RWPE1 (cell line): ENCODE data around the gene ARNT2.

Experiments
- CTCF ChIA-PET: fragments of 350-600 bp; sonication (Branson Sonifier 250); formaldehyde crosslinking; extraction: SDS; loops from one replicate; lab custom pipeline; 2021; lab: Yijun Ruan, JAX
- POLR2A ChIA-PET: fragments of 400-600 bp; formaldehyde crosslinking; extraction: SDS; loops from one replicate; lab custom pipeline; 2020; ENCODE audit warnings: antibody characterized with exemption; ENCODE audit not compliant: low non-redundant PET; lab: Yijun Ruan, JAX
- DNase-seq: peaks from one replicate; pipeline ENCODE4 v3.0.0; 2012; ENCODE audit warnings: low spot score
- H3K27ac ChIP-seq: fragments of 450-650 bp; 2 replicates; pipeline ENCODE4 v1.5.1; 2017
- TF ChIP-seq, protein P1 (sequence below): fragments of 450-650 bp; conservative IDR thresholded peaks from 2 replicates; pipeline ENCODE4 v1.5.1; 2017; ENCODE audit warnings: low read depth, mild to moderate bottlenecking

The ARNT2 gene

DNA sequence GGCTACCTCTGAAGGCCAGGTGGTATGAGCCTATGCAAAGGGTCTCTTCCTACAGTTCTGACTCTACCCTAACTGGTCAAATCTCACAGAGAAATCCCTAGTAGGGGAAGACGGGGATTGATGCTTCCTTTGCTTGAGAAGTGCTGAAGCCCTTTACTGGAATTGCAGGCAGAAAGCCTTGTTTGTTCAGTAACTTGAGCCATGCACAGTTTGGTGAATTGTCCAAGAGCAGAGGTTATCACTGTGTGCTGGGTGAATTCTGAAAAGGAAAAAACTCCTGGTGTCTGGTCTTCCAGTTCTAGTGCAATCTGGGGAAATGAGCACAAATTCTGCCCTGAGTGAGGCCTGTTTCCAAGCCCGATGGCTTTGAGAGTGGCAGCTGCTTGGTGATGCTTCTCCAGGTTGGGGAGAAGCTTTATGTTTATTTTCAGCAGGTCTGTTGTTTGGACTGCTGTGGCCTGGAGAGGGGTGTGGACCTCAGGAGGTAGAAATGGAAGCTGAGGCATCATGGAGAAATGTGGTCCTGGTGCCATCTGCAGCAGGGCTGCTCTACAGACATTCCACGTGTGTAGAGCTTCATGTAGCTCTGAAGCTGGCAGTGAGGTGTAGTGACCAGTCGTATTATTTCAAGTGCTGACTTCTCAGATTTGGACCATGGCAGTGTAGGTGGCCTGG, 60.9 kb downstream of the ARNT2 start:
- DNase-seq = no peak
- no peak overlapping the region for H3K27ac ChIP-seq
- TF ChIP-seq, protein P1, sequence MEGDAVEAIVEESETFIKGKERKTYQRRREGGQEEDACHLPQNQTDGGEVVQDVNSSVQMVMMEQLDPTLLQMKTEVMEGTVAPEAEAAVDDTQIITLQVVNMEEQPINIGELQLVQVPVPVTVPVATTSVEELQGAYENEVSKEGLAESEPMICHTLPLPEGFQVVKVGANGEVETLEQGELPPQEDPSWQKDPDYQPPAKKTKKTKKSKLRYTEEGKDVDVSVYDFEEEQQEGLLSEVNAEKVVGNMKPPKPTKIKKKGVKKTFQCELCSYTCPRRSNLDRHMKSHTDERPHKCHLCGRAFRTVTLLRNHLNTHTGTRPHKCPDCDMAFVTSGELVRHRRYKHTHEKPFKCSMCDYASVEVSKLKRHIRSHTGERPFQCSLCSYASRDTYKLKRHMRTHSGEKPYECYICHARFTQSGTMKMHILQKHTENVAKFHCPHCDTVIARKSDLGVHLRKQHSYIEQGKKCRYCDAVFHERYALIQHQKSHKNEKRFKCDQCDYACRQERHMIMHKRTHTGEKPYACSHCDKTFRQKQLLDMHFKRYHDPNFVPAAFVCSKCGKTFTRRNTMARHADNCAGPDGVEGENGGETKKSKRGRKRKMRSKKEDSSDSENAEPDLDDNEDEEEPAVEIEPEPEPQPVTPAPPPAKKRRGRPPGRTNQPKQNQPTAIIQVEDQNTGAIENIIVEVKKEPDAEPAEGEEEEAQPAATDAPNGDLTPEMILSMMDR = no peak
- ChIA-PET CTCF (interaction anchor here (1.1 kb wide), 2 partner anchors 15 to 331 kb away, joined by 3 read pairs; no protein-coding TSS in a partner anchor), POLR2A (no interaction called here)

DNA sequence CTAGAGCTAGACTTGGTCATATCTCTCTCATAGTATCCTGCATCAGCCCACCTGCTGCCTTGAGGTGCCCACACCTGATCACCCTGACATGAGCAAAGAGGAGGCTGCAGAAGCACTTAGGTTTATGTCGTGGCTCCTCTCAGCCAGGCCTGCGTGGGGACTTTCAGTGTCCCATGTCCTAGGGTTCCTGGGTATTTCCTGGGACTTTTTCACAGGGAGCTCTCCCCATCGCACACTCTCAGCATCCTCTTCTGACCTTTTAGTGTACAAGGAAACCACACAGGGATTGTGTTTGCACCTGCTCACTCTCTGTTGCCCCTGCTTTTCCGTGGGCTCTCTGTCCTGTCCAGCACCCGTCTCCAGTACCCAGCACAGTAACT, 61.4 kb downstream of the ARNT2 start:
- no peak for DNase-seq
- H3K27ac ChIP-seq = no peak overlapping the region
- TF ChIP-seq, protein P1 = no peak
- POLR2A ChIA-PET = no interaction called here
- CTCF ChIA-PET = interaction anchor here (1.1 kb wide), 1 partner anchor 14 kb away, joined by 3 read pairs; no protein-coding TSS in a partner anchor

DNA sequence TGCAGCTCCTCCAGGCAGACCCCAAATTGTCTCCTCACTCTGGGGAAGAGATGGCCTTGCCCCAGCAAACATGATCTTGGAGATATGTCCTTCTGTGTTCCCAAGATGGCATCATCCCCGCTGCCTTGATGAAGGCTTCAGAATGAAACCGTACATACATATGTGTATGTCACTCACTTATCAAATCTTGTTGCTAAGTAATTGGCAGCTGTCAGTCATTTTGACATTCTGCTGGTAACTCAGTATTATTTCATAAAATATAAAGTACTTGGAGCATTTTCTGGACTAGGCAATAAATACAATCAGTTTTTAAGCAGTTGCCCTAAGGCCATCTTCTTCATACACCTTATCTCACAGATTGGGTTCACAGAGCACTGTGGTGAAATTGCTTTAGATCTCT, 62.4 kb downstream of the ARNT2 start:
- DNase-seq = no peak
- no peak overlapping the region for H3K27ac ChIP-seq
- CTCF ChIA-PET = interaction anchor here (0.6 kb wide), 1 partner anchor 87 kb away, joined by 3 read pairs; no protein-coding TSS in a partner anchor
- TF ChIP-seq, protein P1 = no peak
- POLR2A ChIA-PET = no interaction called here

DNA sequence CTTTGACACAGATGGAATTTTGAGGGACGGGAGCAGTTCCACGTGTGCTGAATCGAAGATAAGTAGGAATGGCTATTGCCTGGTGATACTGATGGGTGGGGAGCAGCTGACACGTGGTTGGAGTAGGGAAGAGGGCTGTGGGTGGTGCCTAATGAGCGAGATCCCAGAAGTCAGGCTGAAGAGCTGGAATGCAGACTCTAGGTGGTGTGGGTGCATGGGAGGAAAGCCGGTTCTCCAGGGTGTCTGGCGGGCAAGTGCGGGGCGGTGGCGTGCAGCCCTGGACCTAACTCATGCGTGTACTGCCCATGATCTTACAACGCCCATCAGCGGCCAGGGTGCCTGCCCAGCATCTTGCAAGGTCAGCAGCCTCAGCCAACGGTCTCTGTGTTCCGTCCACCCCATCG, 63.1 kb downstream of the ARNT2 start:
- CTCF ChIA-PET = interaction anchor here (0.6 kb wide), 1 partner anchor 87 kb away, joined by 3 read pairs; no protein-coding TSS in a partner anchor
- POLR2A ChIA-PET = no interaction called here

DNA sequence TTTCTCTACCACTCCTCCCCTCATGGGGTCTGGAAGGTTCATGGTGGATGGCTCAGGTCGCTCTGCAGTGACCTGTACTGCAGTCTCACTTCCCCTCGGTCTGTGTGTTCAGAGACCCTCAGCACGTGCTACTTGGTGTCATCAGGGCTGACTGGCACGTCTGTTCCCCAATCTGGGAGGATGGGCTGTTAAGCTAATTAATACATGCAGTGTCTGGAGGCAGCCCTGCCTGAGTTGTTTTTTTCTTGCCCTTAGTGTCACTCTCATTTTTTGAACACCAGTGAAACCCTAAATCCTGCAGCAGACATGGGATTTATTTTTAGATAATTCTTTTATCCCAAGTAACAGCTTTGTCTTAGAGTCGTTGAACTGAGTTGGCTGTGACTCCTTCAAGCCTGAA, 64.6 kb downstream of the ARNT2 start:
- ChIA-PET CTCF (no interaction called here), POLR2A (no interaction called here)
- TF ChIP-seq, protein P1 = no peak
- no peak overlapping the region for H3K27ac ChIP-seq
- no peak for DNase-seq

More for the DNA sequence above, 63.1 kb downstream of the ARNT2 start:
- TF ChIP-seq, protein P1 = no peak
- DNase-seq = no peak
- H3K27ac ChIP-seq = no peak overlapping the region

DNA sequence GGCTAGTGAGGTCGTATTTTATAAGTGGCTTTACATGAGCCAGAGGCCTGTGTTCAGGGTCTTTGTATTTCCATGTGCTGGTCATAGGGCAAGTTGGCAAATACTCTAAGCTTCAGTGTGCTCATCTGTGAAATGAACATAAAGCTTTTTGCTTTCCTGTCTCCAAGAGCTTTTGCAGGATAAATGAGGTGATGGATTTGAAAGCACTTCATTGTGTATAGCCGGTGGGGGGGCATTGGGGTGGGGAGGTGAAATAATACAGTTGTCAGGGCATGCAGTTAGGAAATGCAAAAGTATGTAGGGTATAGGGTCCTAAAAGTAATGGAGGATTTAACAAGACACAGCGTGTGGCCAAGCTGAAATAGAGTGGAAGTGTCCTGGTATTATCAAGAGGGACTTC, 67.7 kb downstream of the ARNT2 start:
- no peak overlapping the region for H3K27ac ChIP-seq
- ChIA-PET POLR2A (no interaction called here), CTCF (no interaction called here)
- DNase-seq = no peak
- TF ChIP-seq, protein P1 = no peak
